H1 (cell line): ENCODE data around the gene CDH26. TPM values are rescaled to one million over a fixed set of nuclear protein-coding genes. Genes with fewer than 3 reads are reported as not detected.

Source experiments
- CTCF ChIA-PET: fragments of 300-600 bp; sonication (Branson Sonifier 250); formaldehyde crosslinking; loops from one replicate; lab custom pipeline; 2021; ENCODE audit not compliant: partially characterized antibody; lab: Charles Lee
- POLR2A ChIA-PET: fragments of 300-600 bp; sonication (Branson Sonifier 250); formaldehyde crosslinking; loops from one replicate; lab custom pipeline; 2021; ENCODE audit warnings: inconsistent platforms; ENCODE audit not compliant: partially characterized antibody; lab: Charles Lee
- DNase-seq, 2 experiments: peaks; one replicate each; pipeline versions ENCODE4 v3.0.0 to v3.0.0-alpha.2; 2010 to 2022; ENCODE audit warnings: low spot score in 2 of 2, low read depth in 1 of 2, mixed read lengths in 1 of 2
- FAIRE-seq: peaks from 2 replicates; lab custom pipeline; 2011; peaks lifted over from hg19 to GRCh38; lab: Jason Lieb, UNC
- H2AFZ ChIP-seq: 2 replicates; pipeline ENCODE4 v1.8.1; 2012; ENCODE audit warnings: low read length, inconsistent platforms
- H2AK5ac ChIP-seq: 2 replicates; pipeline ENCODE4 v1.6.1; 2013; ENCODE audit warnings: low read depth, low read length
- H2BK120ac ChIP-seq: replicated peaks from 2 replicates; pipeline ENCODE3; 2013; ENCODE audit warnings: low read depth, low read length, inconsistent platforms
- H2BK12ac ChIP-seq: 2 replicates; pipeline ENCODE4 v1.6.1; 2013; ENCODE audit warnings: low read depth, low read length
- H2BK15ac ChIP-seq: 2 replicates; pipeline ENCODE4 v1.6.1; 2013; ENCODE audit warnings: low read length
- H2BK20ac ChIP-seq: 2 replicates; pipeline ENCODE4 v1.6.1; 2013; ENCODE audit warnings: low read length
- H2BK5ac ChIP-seq: 2 replicates; pipeline ENCODE4 v1.6.1; 2013; ENCODE audit warnings: low read depth, low read length
- H3K14ac ChIP-seq: 2 replicates; pipeline ENCODE4 v1.6.1; 2013; ENCODE audit warnings: inconsistent platforms; ENCODE audit not compliant: insufficient read length
- H3K18ac ChIP-seq: 2 replicates; pipeline ENCODE4 v1.6.1; 2013; ENCODE audit warnings: low read length; ENCODE audit errors: extremely low read depth
- H3K23ac ChIP-seq: 2 replicates; pipeline ENCODE4 v1.6.1; 2013; ENCODE audit warnings: inconsistent platforms; ENCODE audit not compliant: insufficient read length
- H3K23me2 ChIP-seq: 2 replicates; pipeline ENCODE4 v1.6.1; 2013; ENCODE audit warnings: low read depth, low read length
- H3K27ac ChIP-seq: 2 replicates; pipeline ENCODE4 v1.6.1; 2011; ENCODE audit warnings: low read depth, low read length, inconsistent platforms
- H3K27me3 ChIP-seq, 4 experiments: replicated peaks in 1 of 4; 1 replicate in 1 of 4; 2 replicates in 3 of 4; pipeline versions ENCODE4 v1.6.1 to v1.8.1; 2011 to 2013; ENCODE audit warnings: low read length in 3 of 4, mild to moderate bottlenecking in 3 of 4, inconsistent platforms in 2 of 4, mixed read lengths in 2 of 4, moderate library complexity in 1 of 4; ENCODE audit not compliant: control insufficient read depth in 3 of 4, insufficient read depth in 3 of 4; ENCODE audit errors: extremely low read depth in 1 of 4
- H3K36me3 ChIP-seq, 4 experiments: 2 replicates each; pipeline versions ENCODE4 v1.6.1 to v1.8.1; 2011 to 2013; ENCODE audit warnings: mild to moderate bottlenecking in 4 of 4, low read length in 3 of 4, moderate library complexity in 2 of 4, control low read depth in 1 of 4, inconsistent platforms in 1 of 4; ENCODE audit not compliant: insufficient read depth in 4 of 4, control insufficient read depth in 2 of 4
- H3K4ac ChIP-seq: replicated peaks from 2 replicates; pipeline ENCODE3; 2013; ENCODE audit warnings: low read length, low read depth, mixed read lengths, inconsistent platforms; ENCODE audit not compliant: insufficient read length
- H3K4me1 ChIP-seq, 4 experiments: replicated peaks in 1 of 4; 1 replicate in 1 of 4; 2 replicates in 3 of 4; pipeline versions ENCODE4 v1.6.1 to v1.8.1; 2011 to 2013; ENCODE audit warnings: low read length in 3 of 4, inconsistent platforms in 2 of 4, mixed read lengths in 1 of 4; ENCODE audit not compliant: insufficient read depth in 4 of 4, control insufficient read depth in 3 of 4
- H3K4me2 ChIP-seq, 2 experiments: 2 replicates each; pipeline versions ENCODE4 v1.6.1 to v1.8.1; 2011 to 2013; ENCODE audit warnings: low read depth in 2 of 2, low read length in 2 of 2, control low read depth in 1 of 2, inconsistent platforms in 1 of 2, mild to moderate bottlenecking in 1 of 2; ENCODE audit not compliant: insufficient read depth in 1 of 2
- H3K4me3 ChIP-seq, 4 experiments: fragments of 200-600, 300-600 bp in 1 of 4; sonication (generic), shearing (Covaris generic), sonication (Bioruptor Twin) in 1 of 4; 2 replicates each; pipeline versions ENCODE4 v1.5.1 to v1.8.1; 2011 to 2016; ENCODE audit warnings: low read length in 4 of 4, low read depth in 3 of 4, control low read depth in 2 of 4, inconsistent platforms in 2 of 4, mild to moderate bottlenecking in 2 of 4, mixed read lengths in 1 of 4, moderate library complexity in 1 of 4; ENCODE audit not compliant: insufficient read depth in 2 of 4; ENCODE audit errors: extremely low read depth in 1 of 4
- H3K56ac ChIP-seq: replicated peaks from 2 replicates; pipeline ENCODE3; 2013; ENCODE audit warnings: low read depth, mild to moderate bottlenecking, mixed read lengths, low read length, inconsistent platforms; ENCODE audit not compliant: insufficient read length
- H3K79me1 ChIP-seq: 2 replicates; pipeline ENCODE4 v1.6.1; 2013; ENCODE audit warnings: low read depth, low read length, control low read depth
- H3K79me2 ChIP-seq, 2 experiments: 2 replicates each; pipeline versions ENCODE4 v1.6.1 to v1.8.1; 2012 to 2013; ENCODE audit warnings: low read length in 2 of 2, mild to moderate bottlenecking in 2 of 2, inconsistent platforms in 1 of 2; ENCODE audit not compliant: insufficient read depth in 2 of 2, control insufficient read depth in 1 of 2
- H3K9ac ChIP-seq, 4 experiments: replicated peaks in 1 of 4; 1 replicate in 1 of 4; 2 replicates in 3 of 4; pipeline versions ENCODE4 v1.6.1 to v1.8.1; 2011 to 2013; ENCODE audit warnings: low read depth in 3 of 4, low read length in 3 of 4, control low read depth in 2 of 4, mild to moderate bottlenecking in 2 of 4, moderate library complexity in 2 of 4, inconsistent platforms in 1 of 4; ENCODE audit errors: extremely low read depth in 1 of 4
- H3K9me3 ChIP-seq, 2 experiments: 2 replicates each; pipeline versions ENCODE4 v1.6.1 to v1.8.1; 2012 to 2013; ENCODE audit warnings: mild to moderate bottlenecking in 2 of 2, moderate library complexity in 2 of 2, control low read depth in 1 of 2, inconsistent platforms in 1 of 2, low read depth in 1 of 2, low read length in 1 of 2, mixed read lengths in 1 of 2; ENCODE audit not compliant: insufficient read depth in 2 of 2
- H4K20me1 ChIP-seq, 2 experiments: replicated peaks in 1 of 2; 2 replicates each; pipeline versions ENCODE3 to v1.8.1; 2011 to 2013; ENCODE audit warnings: inconsistent platforms in 2 of 2, low read length in 2 of 2, mild to moderate bottlenecking in 1 of 2; ENCODE audit not compliant: insufficient read depth in 2 of 2, control insufficient read depth in 1 of 2
- H4K5ac ChIP-seq: 2 replicates; pipeline ENCODE4 v1.6.1; 2013; ENCODE audit warnings: low read length, low read depth, mixed read lengths, inconsistent platforms; ENCODE audit not compliant: insufficient read length
- H4K8ac ChIP-seq: 2 replicates; pipeline ENCODE4 v1.8.0; 2013; ENCODE audit warnings: mild to moderate bottlenecking, moderate library complexity, low read length, inconsistent platforms; ENCODE audit not compliant: insufficient read depth; ENCODE audit errors: extremely low read depth
- H4K91ac ChIP-seq: replicated peaks from 2 replicates; pipeline ENCODE3; 2013; ENCODE audit warnings: low read length, mixed read lengths, inconsistent platforms; ENCODE audit not compliant: insufficient read length
- BACH1 ChIP-seq: IDR thresholded peaks from 2 replicates; pipeline ENCODE4 v1.6.1; 2012; ENCODE audit warnings: low read length, improper control_type of control experiment
- BCL11A ChIP-seq, 2 experiments: IDR thresholded peaks; one replicate each; pipeline ENCODE4 v1.6.1; 2011; ENCODE audit warnings: low read depth in 2 of 2, low read length in 2 of 2, mild to moderate bottlenecking in 2 of 2
- E2F6 ChIP-seq: IDR thresholded peaks from 2 replicates; pipeline ENCODE4 v1.6.1; 2012; ENCODE audit warnings: inconsistent platforms
- EZH2 ChIP-seq: fragments of 200-600 bp; sonication (generic); IDR thresholded peaks from 2 replicates; pipeline ENCODE4 v1.7.1; 2012; ENCODE audit warnings: low read depth, mild to moderate bottlenecking, moderate library complexity, low read length, inconsistent platforms; ENCODE audit not compliant: severe bottlenecking
- HDAC6 ChIP-seq: IDR thresholded peaks from one replicate; pipeline ENCODE4 v1.7.1; 2012; ENCODE audit warnings: low read depth, mild to moderate bottlenecking, inconsistent platforms, low read length, moderate library complexity
- NANOG ChIP-seq: IDR thresholded peaks from 2 replicates; pipeline ENCODE4 v1.6.1; 2011; ENCODE audit warnings: low read length, low read depth, mild to moderate bottlenecking, inconsistent platforms; ENCODE audit not compliant: insufficient read depth, poor library complexity, severe bottlenecking
- POU5F1 ChIP-seq: IDR thresholded peaks from 2 replicates; pipeline ENCODE4 v1.6.1; 2011; ENCODE audit warnings: low read depth, mild to moderate bottlenecking, low read length, moderate library complexity
- SIN3A ChIP-seq, 2 experiments: IDR thresholded peaks in 1 of 2; conservative IDR thresholded peaks in 1 of 2; 2 replicates each; pipeline ENCODE4 v1.6.1; 2011 to 2012; ENCODE audit warnings: low read length in 2 of 2, improper control_type of control experiment in 1 of 2, low read depth in 1 of 2, mild to moderate bottlenecking in 1 of 2
- SP4 ChIP-seq: IDR thresholded peaks from 2 replicates; pipeline ENCODE4 v1.6.1; 2012; ENCODE audit warnings: low read length, inconsistent platforms
- TAF7 ChIP-seq: optimal IDR thresholded peaks from 2 replicates; pipeline ENCODE3; 2011; ENCODE audit warnings: low read depth, mild to moderate bottlenecking, inconsistent platforms, low read length, moderate library complexity, borderline replicate concordance
- YY1 ChIP-seq: IDR thresholded peaks from 2 replicates; pipeline ENCODE4 v1.6.1; 2011; ENCODE audit warnings: low read depth, mild to moderate bottlenecking, low read length
- WGBS, 2 experiments: shearing (Covaris generic) in 1 of 2; methylation state at CpG; one replicate each; pipeline versions ENCODE4 v1.1.6 to v1.1.7; 2013 to 2015; ENCODE audit warnings: low lambda C conversion rate in 2 of 2, mixed read lengths in 2 of 2, inconsistent platforms in 1 of 2, low coverage in 1 of 2, missing lambda C conversion rate in 1 of 2; ENCODE audit not compliant: insufficient replicate concordance in 2 of 2, insufficient coverage in 1 of 2, insufficient read length in 1 of 2; ENCODE audit errors: extremely low coverage in 1 of 2, missing lambda C conversion rate in 1 of 2; 5-methylcytosine and 5-hydroxymethylcytosine counted together
- polyA plus RNA-seq, 7 experiments: library from polyadenylated mRNA; depleted of rRNA in 3 of 7; stranded (reverse) in 5 of 7; unstranded in 2 of 7; fragments of >200 nt in 5 of 7; fragments of 200-250 nt in 2 of 7; gene quantifications; 1 replicate in 5 of 7; 2 replicates in 1 of 7; 4 replicates in 1 of 7; pipeline versions ENCODE4 v1.2.1 to v1.2.3, GENCODE V29; 2011 to 2013; ENCODE audit warnings: missing spikeins in 2 of 7, mixed read lengths in 2 of 7
- total RNA-seq: library from RNA; stranded (reverse); fragmentation: NEBNext Ultra II Directional; extraction: Animal tissue kit (Norgen Biotek cat#: 25700); gene quantifications from 2 replicates; pipeline ENCODE4 v1.2.1, GENCODE V29; 2021

CDH26 gene
- total and polyA plus RNA-seq, 2 of the 8 experiments (the other 6 are each of a cell fraction or from before 2014, with no cell fraction given): 1.5 to 1.7 TPM

- H3K4me2 ChIP-seq: peak overlapping the region; percentile 37 to 91
- H3K56ac ChIP-seq: no peak overlapping the region
- DNase-seq: peak in 1 of 2 experiments; percentile 90
- no peaks in the 10 kb centered on the region for H3K79me1 ChIP-seq
- FAIRE-seq: no peak
- no peak overlapping the region for H3K23ac ChIP-seq
- H3K27ac ChIP-seq: no peak overlapping the region
- peak overlapping the region; percentile 27 to 63 (median 41) for H3K4me3 ChIP-seq
- peaks cover 6% of the 10 kb centered on the region; the same call in 1 of the 2 replicates for H3K23me2 ChIP-seq
- no peak overlapping the region; a peak in 1 of 7 replicates for H3K9ac ChIP-seq
- H3K14ac ChIP-seq: no peak overlapping the region
- no peak overlapping the region for H2BK15ac ChIP-seq
- H4K5ac ChIP-seq: no peak overlapping the region
- no peak overlapping the region for H4K91ac ChIP-seq
- peaks cover 3 to 15% of the 10 kb centered on the region in 2 experiments; a peak in 3 of 4 replicates for H3K9me3 ChIP-seq
- ChIA-PET CTCF (interaction anchor here (0.8 to 3.5 kb wide), 12 partner anchors 11 to 345 kb away, joined by 3 to 23 read pairs (median 4); partner anchors contain the start of gene CDH26), POLR2A (no interaction called here)
- H2BK20ac ChIP-seq: no peak overlapping the region
- no peak overlapping the region for H2BK120ac ChIP-seq
- H3K4ac ChIP-seq: no peak overlapping the region
- no peak overlapping the region for H2BK5ac ChIP-seq
- no peak overlapping the region; the same call in 1 of the 2 replicates for H3K18ac ChIP-seq
- H2BK12ac ChIP-seq: no peak overlapping the region
- peaks cover 0 to 5% of the 10 kb centered on the region in 2 experiments for H4K20me1 ChIP-seq
- H2AK5ac ChIP-seq: no peak overlapping the region
- 0 out of 2 replicates have a peak overlapping the region, but pooled peaks have one; percentile 18 for H4K8ac ChIP-seq
- H3K27me3 ChIP-seq: peaks cover 5 to 31% (median 25%) of the 10 kb centered on the region in 4 experiments
- H3K4me1 ChIP-seq: no peaks in the 10 kb centered on the region
- no peaks in the 10 kb centered on the region for H3K79me2 ChIP-seq
- H2AFZ ChIP-seq: peak overlapping the region; percentile 98
- WGBS, 2 experiments: 16% methylated on average over 50 of the region's 59 CpGs; no CpG with 5 or more reads in 1 of the 2 experiments
- H3K36me3 ChIP-seq: peaks cover 0 to 10% (median 0%) of the 10 kb centered on the region in 4 experiments; a peak in 2 of 8 replicates
- TF ChIP-seq E2F6 (peak; percentile 84), SIN3A (conservative IDR thresholded peaks at IDR 0.05 in 1 of 2, IDR thresholded peaks at IDR 0.05 in 1 of 2; ENCODE audit: low read depth in 1 of 2, low read length in 2 of 2) (no peak), NANOG (no peak), POU5F1 (no peak), BCL11A (IDR thresholded peaks at IDR 0.05; ENCODE audit: low read depth in 2 of 2, low read length in 2 of 2) (no peak), HDAC6 (no peak), EZH2 (peak; percentile 38), SP4 (no peak), BACH1 (no peak), YY1 (no peak), TAF7 (no peak)
Measured at GRCh38 chr20:59933849-59934585, 24.2 kb upstream of the CDH26 start.
